HCT116 (cell line): ENCODE results near the gene E2F1. TPM values are rescaled to one million over a fixed set of nuclear protein-coding genes. Genes with fewer than 3 reads are reported as not detected.
A peak's percentile ranks its signal among the peaks of the same experiment; 100 is the strongest.

ENCODE experiments used
- ATAC-seq: fragments of 200-7000 bp; cut with Tn5 transposase; 2 replicates; pipeline ENCODE4 v1.9.1; 2020; ENCODE audit warnings: mild to moderate bottlenecking, moderate library complexity
- Bru-seq: library from RNA; stranded (reverse); fragments of 400-500 nt; gene quantifications from one replicate; lab custom pipeline; 2021; lab: Mats Ljungman, UMichigan
- BruChase-seq, 2 experiments: library from RNA; stranded (reverse); fragments of 400-500 nt; gene quantifications; one replicate each; lab custom pipeline; 2021; lab: Mats Ljungman, UMichigan
- BruUV-seq: library from RNA; stranded (reverse); fragments of 400-500 nt; replicated peaks from 2 replicates; lab custom pipeline; 2021; lab: Mats Ljungman, UMichigan
- CTCF ChIA-PET: fragments of 300-600 bp; sonication (Branson Sonifier 250); formaldehyde crosslinking; loops from one replicate; lab custom pipeline; 2021; ENCODE audit warnings: antibody characterized with exemption; lab: Charles Lee
- POLR2A ChIA-PET: fragments of 300-600, 350-600 bp; sonication (Branson Sonifier 250); formaldehyde crosslinking; loops from one replicate; lab custom pipeline; 2021; ENCODE audit warnings: antibody characterized with exemption; lab: Charles Lee
- RAD21 ChIA-PET, 2 experiments: fragments of 300-600 bp; sonication (Branson Sonifier 250); formaldehyde crosslinking; loops; one replicate each; lab custom pipeline; 2023; ENCODE audit warnings: low total read pairs in 2 of 2; ENCODE audit not compliant: uncharacterized antibody in 2 of 2, unreplicated experiment in 2 of 2, low non-redundant PET in 1 of 2; lab: Charles Lee
- DNase-seq: peaks from one replicate; pipeline ENCODE4 v3.0.0-alpha.2; 2010; ENCODE audit warnings: low read depth, low spot score
- H2AFZ ChIP-seq: fragments of 200-600 bp; shearing (Covaris generic), sonication (generic); 2 replicates; pipeline ENCODE4 v1.6.1; 2017; ENCODE audit warnings: low read depth, mixed run types, mixed read lengths, antibody characterized with exemption, low read length; ENCODE audit not compliant: poor library complexity, severe bottlenecking
- H3K27ac ChIP-seq: 2 replicates; pipeline ENCODE4 v1.5.1; 2012; ENCODE audit warnings: low read depth, low read length
- H3K27me3 ChIP-seq: fragments of 200-600 bp; sonication (generic); 2 replicates; pipeline ENCODE4 v1.6.1; 2016; ENCODE audit warnings: mixed run types, low read length, mixed read lengths; ENCODE audit not compliant: insufficient read depth
- H3K36me3 ChIP-seq, 2 experiments: fragments of 200-500 bp in 1 of 2; fragments of 200-600 bp in 1 of 2; sonication (Bioruptor generic) in 1 of 2; sonication (generic) in 1 of 2; 2 replicates each; pipeline versions ENCODE4 v1.5.1 to v1.6.1; 2014 to 2016; ENCODE audit warnings: low read length in 2 of 2, inconsistent platforms in 1 of 2, mixed read lengths in 1 of 2, mixed run types in 1 of 2; ENCODE audit not compliant: insufficient read depth in 2 of 2, control insufficient read depth in 1 of 2
- H3K4me1 ChIP-seq, 2 experiments: fragments of 200-600 bp in 1 of 2; sonication (generic) in 1 of 2; 2 replicates each; pipeline versions ENCODE4 v1.5.1 to v1.6.1; 2012 to 2017; ENCODE audit warnings: low read length in 2 of 2, inconsistent platforms in 1 of 2, mild to moderate bottlenecking in 1 of 2, mixed read lengths in 1 of 2, mixed run types in 1 of 2, moderate library complexity in 1 of 2; ENCODE audit not compliant: insufficient read depth in 2 of 2, control insufficient read depth in 1 of 2
- H3K4me2 ChIP-seq: fragments of 200-600 bp; sonication (generic); 2 replicates; pipeline ENCODE4 v1.6.1; 2017; ENCODE audit warnings: mixed run types, low read length, mixed read lengths
- H3K4me3 ChIP-seq, 2 experiments: fragments of 200-600 bp in 1 of 2; sonication (generic) in 1 of 2; replicated peaks in 1 of 2; 2 replicates each; pipeline ENCODE4 v1.5.1; 2011 to 2016; ENCODE audit warnings: low read length in 2 of 2, control low read depth in 1 of 2, low read depth in 1 of 2, mild to moderate bottlenecking in 1 of 2, mixed read lengths in 1 of 2, mixed run types in 1 of 2
- H3K79me2 ChIP-seq: fragments of 200-600 bp; sonication (generic); 2 replicates; pipeline ENCODE4 v1.6.1; 2017; ENCODE audit warnings: mild to moderate bottlenecking, mixed run types, low read length, moderate library complexity, mixed read lengths; ENCODE audit not compliant: insufficient read depth
- H3K9ac ChIP-seq: fragments of 200-600 bp; sonication (generic); 2 replicates; pipeline ENCODE4 v1.6.1; 2016; ENCODE audit warnings: low read length, mixed read lengths
- H3K9me2 ChIP-seq: fragments of 200-600 bp; sonication (generic), shearing (Covaris generic); 2 replicates; pipeline ENCODE4 v1.6.1; 2017; ENCODE audit warnings: mixed run types, mild to moderate bottlenecking, moderate library complexity; ENCODE audit not compliant: insufficient read depth
- H3K9me3 ChIP-seq, 2 experiments: fragments of 200-500 bp in 1 of 2; fragments of 200-600 bp in 1 of 2; sonication (Bioruptor generic) in 1 of 2; sonication (generic) in 1 of 2; 2 replicates each; pipeline ENCODE4 v1.6.1; 2014 to 2017; ENCODE audit warnings: low read length in 2 of 2, mixed read lengths in 2 of 2, inconsistent platforms in 1 of 2, low read depth in 1 of 2, mild to moderate bottlenecking in 1 of 2, mixed run types in 1 of 2, moderate library complexity in 1 of 2; ENCODE audit not compliant: control insufficient read depth in 1 of 2, insufficient read depth in 1 of 2
- H4K20me1 ChIP-seq: fragments of 200-600 bp; sonication (generic), shearing (Covaris generic); 2 replicates; pipeline ENCODE4 v1.6.1; 2017; ENCODE audit warnings: mixed run types, mild to moderate bottlenecking, moderate library complexity; ENCODE audit not compliant: insufficient read depth
- CBX3 ChIP-seq: IDR thresholded peaks from 2 replicates; pipeline ENCODE4 v1.6.1; 2012; ENCODE audit warnings: low read depth
- CEBPB ChIP-seq: IDR thresholded peaks from 2 replicates; pipeline ENCODE4 v1.6.1; 2012; ENCODE audit warnings: low read depth
- EGR1 ChIP-seq: IDR thresholded peaks from 2 replicates; pipeline ENCODE4 v1.6.1; 2012; ENCODE audit warnings: low read depth
- ELF1 ChIP-seq: IDR thresholded peaks from 2 replicates; pipeline ENCODE4 v1.6.1; 2012; ENCODE audit warnings: low read depth, borderline replicate concordance
- EZH2 ChIP-seq: fragments of 200-600 bp; sonication (generic); IDR thresholded peaks from 2 replicates; pipeline ENCODE4 v1.6.1; 2017; ENCODE audit warnings: antibody characterized with exemption, mixed run types
- FOSL1 ChIP-seq: IDR thresholded peaks from 2 replicates; pipeline ENCODE4 v1.6.1; 2012; ENCODE audit warnings: low read depth
- JUND ChIP-seq: IDR thresholded peaks from 2 replicates; pipeline ENCODE4 v1.6.1; 2012
- POLR2A ChIP-seq: IDR thresholded peaks from 2 replicates; pipeline ENCODE4 v1.7.0; 2011; ENCODE audit warnings: borderline replicate concordance; ENCODE audit not compliant: insufficient read depth, insufficient read length; ENCODE audit errors: extremely low read depth
- POLR2AphosphoS5 ChIP-seq: IDR thresholded peaks from 2 replicates; pipeline ENCODE4 v1.6.1; 2011; ENCODE audit warnings: mild to moderate bottlenecking, low read depth, low read length, moderate library complexity
- SIN3A ChIP-seq: IDR thresholded peaks from 2 replicates; pipeline ENCODE4 v1.6.1; 2012; ENCODE audit warnings: low read depth
- SP1 ChIP-seq: IDR thresholded peaks from 2 replicates; pipeline ENCODE4 v1.6.1; 2012; ENCODE audit warnings: low read depth
- TCF7L2 ChIP-seq: IDR thresholded peaks from 2 replicates; pipeline ENCODE4 v1.7.0; 2011; ENCODE audit warnings: borderline replicate concordance, inconsistent platforms; ENCODE audit not compliant: insufficient read depth, insufficient read length; ENCODE audit errors: extremely low read depth
- YY1 ChIP-seq: IDR thresholded peaks from 2 replicates; pipeline ENCODE4 v1.6.1; 2011; ENCODE audit warnings: low read length, low read depth, moderate library complexity, mild to moderate bottlenecking; ENCODE audit not compliant: insufficient replicate concordance; ENCODE audit errors: extremely low read depth
- ZFX ChIP-seq: fragments of 450-650 bp; IDR thresholded peaks from 2 replicates; pipeline ENCODE4 v1.6.1; 2017
- ZNF274 ChIP-seq: fragments of 200-500 bp; sonication (Bioruptor generic); IDR thresholded peaks from 2 replicates; pipeline ENCODE4 v1.6.1; 2014; ENCODE audit warnings: mild to moderate bottlenecking, low read depth, low read length, inconsistent platforms
- intact Hi-C: fragments of 100-400 bp; cut with micrococcal nuclease; formaldehyde crosslinking; loops from 2 replicates; pipeline ENCODE4 v1.10.0; 2022
- long read RNA-seq: library from polyadenylated mRNA; unstranded; transcript quantifications from one replicate; pipeline ENCODE4 v2.0.0, GENCODE V29; 2021; ENCODE audit not compliant: unreplicated experiment
- polyA plus RNA-seq: library from polyadenylated mRNA; unstranded; fragments of >200 nt; gene quantifications from 2 replicates; pipeline ENCODE4 v1.2.1, GENCODE V29; 2012; ENCODE audit warnings: missing spikeins
- total RNA-seq: library from RNA; stranded (reverse); gene quantifications from one replicate; pipeline ENCODE4 v1.2.1, GENCODE V29; 2021; ENCODE audit not compliant: unreplicated experiment
- TF ChIP-seq, protein P1 (sequence below): IDR thresholded peaks from 2 replicates; pipeline ENCODE4 v1.6.1; 2012
- TF ChIP-seq, protein P2 (sequence below): IDR thresholded peaks from 2 replicates; pipeline ENCODE4 v1.6.1; 2011; ENCODE audit warnings: mild to moderate bottlenecking, low read length, moderate library complexity; ENCODE audit not compliant: insufficient replicate concordance; ENCODE audit errors: extremely low read depth
- TF ChIP-seq, protein P3 (sequence below), 3 experiments: fragments of 200-600 bp in 1 of 3; sonication (generic) in 1 of 3; IDR thresholded peaks in 2 of 3; conservative IDR thresholded peaks in 1 of 3; 2 replicates each; pipeline ENCODE4 v1.5.1; 2012 to 2017; ENCODE audit warnings: low read depth in 2 of 3, low read length in 2 of 3, antibody characterized with exemption in 1 of 3, borderline replicate concordance in 1 of 3, control low read depth in 1 of 3, mild to moderate bottlenecking in 1 of 3, mixed read lengths in 1 of 3, mixed run types in 1 of 3, moderate library complexity in 1 of 3; ENCODE audit not compliant: insufficient read depth in 1 of 3

The E2F1 gene
- 30.9 TPM for total RNA-seq
- polyA plus RNA-seq, result 13.9 and 17.0 TPM in 2 replicates
- Bru-seq, nascent RNA, result percentile 70 among the genes with signal in this experiment
- percentile 81 among the genes with signal in this experiment for BruChase-seq, experiment 1, labeled RNA remaining after a 6-hour chase
- BruChase-seq, experiment 2, labeled RNA remaining after a 2-hour chase, result percentile 62 among the genes with signal in this experiment
- long read RNA-seq, transcript E2F1-201 (7 exons, 2,503 nt), result major isoform, 90 of 112 reads
- long read RNA-seq, partial matches to known transcripts, result 18 of 112 reads
- long read RNA-seq, other reads (novel, unspliced or antisense), result 4 of 112 reads

- peak within 1 kb of the TSS; percentile 98 for H2AFZ ChIP-seq
- no TSS peak for BruUV-seq
- peak within 1 kb of the TSS; percentile 90 for H3K9ac ChIP-seq
- peaks cover 32% of the 10 kb centered on the region for H3K79me2 ChIP-seq
- no peaks in the 10 kb centered on the region for H4K20me1 ChIP-seq
- no peaks in the 10 kb centered on the region for H3K27me3 ChIP-seq
- peak within 1 kb of the TSS; percentile 83 for H3K27ac ChIP-seq
- CTCF ChIA-PET, result no interaction called here
- no peaks in the 10 kb centered on the region for H3K9me2 ChIP-seq
- peaks cover 13 to 35% of the 10 kb centered on the region in 2 experiments for H3K4me1 ChIP-seq
- H3K36me3 ChIP-seq, result no peaks in the 10 kb centered on the region
- H3K4me2 ChIP-seq, result peak within 1 kb of the TSS; percentile 97
- ATAC-seq (peak; percentile 93), DNase-seq (peak; percentile 77)
- intact Hi-C loops, result no loop called here
- RAD21 ChIA-PET, result no interaction called here
- H3K4me3 ChIP-seq, result peak within 1 kb of the TSS; percentile 82 to 83
- H3K9me3 ChIP-seq, result no peaks in the 10 kb centered on the region
- POLR2A ChIA-PET, result no interaction called here
- TF ChIP-seq, protein P1, sequence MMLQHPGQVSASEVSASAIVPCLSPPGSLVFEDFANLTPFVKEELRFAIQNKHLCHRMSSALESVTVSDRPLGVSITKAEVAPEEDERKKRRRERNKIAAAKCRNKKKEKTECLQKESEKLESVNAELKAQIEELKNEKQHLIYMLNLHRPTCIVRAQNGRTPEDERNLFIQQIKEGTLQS, result no peak
- TF ChIP-seq EZH2 (no peak), POLR2AphosphoS5 (no peak), ZNF274 (no peak), ZFX (peak; percentile 74; the same call in 1 of the 2 replicates), FOSL1 (no peak), EGR1 (0 out of 2 replicates have a peak, but pooled peaks have one; percentile 33), SP1 (peak; percentile 83), JUND (no peak), ELF1 (no peak), SIN3A (peak; percentile 82), CBX3 (no peak), CEBPB (no peak), YY1 (no peak), POLR2A (peak; percentile 1), TCF7L2 (peak; percentile 25)
- TF ChIP-seq, protein P2, sequence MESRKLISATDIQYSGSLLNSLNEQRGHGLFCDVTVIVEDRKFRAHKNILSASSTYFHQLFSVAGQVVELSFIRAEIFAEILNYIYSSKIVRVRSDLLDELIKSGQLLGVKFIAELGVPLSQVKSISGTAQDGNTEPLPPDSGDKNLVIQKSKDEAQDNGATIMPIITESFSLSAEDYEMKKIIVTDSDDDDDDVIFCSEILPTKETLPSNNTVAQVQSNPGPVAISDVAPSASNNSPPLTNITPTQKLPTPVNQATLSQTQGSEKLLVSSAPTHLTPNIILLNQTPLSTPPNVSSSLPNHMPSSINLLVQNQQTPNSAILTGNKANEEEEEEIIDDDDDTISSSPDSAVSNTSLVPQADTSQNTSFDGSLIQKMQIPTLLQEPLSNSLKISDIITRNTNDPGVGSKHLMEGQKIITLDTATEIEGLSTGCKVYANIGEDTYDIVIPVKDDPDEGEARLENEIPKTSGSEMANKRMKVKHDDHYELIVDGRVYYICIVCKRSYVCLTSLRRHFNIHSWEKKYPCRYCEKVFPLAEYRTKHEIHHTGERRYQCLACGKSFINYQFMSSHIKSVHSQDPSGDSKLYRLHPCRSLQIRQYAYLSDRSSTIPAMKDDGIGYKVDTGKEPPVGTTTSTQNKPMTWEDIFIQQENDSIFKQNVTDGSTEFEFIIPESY, result no peak
- TF ChIP-seq, protein P3, sequence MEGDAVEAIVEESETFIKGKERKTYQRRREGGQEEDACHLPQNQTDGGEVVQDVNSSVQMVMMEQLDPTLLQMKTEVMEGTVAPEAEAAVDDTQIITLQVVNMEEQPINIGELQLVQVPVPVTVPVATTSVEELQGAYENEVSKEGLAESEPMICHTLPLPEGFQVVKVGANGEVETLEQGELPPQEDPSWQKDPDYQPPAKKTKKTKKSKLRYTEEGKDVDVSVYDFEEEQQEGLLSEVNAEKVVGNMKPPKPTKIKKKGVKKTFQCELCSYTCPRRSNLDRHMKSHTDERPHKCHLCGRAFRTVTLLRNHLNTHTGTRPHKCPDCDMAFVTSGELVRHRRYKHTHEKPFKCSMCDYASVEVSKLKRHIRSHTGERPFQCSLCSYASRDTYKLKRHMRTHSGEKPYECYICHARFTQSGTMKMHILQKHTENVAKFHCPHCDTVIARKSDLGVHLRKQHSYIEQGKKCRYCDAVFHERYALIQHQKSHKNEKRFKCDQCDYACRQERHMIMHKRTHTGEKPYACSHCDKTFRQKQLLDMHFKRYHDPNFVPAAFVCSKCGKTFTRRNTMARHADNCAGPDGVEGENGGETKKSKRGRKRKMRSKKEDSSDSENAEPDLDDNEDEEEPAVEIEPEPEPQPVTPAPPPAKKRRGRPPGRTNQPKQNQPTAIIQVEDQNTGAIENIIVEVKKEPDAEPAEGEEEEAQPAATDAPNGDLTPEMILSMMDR (IDR thresholded peaks at IDR 0.05 in 2 of 3, conservative IDR thresholded peaks at IDR 0.05 in 1 of 3; ENCODE audit: borderline replicate concordance in 1 of 3, insufficient read depth in 1 of 3, low read depth in 2 of 3, low read length in 2 of 3), result no peak; a peak in 1 of 6 replicates
These were observed at the start of gene E2F1 for GRCh38 chr20:33686100-33686983. Gene E2F1 (minus strand): TSS chr20:33686385. CDS start chr20:33686264, 121 bp downstream.
